ENCODE measurements around the gene CERK.
"Not testable (repeated sequence)": the region's sequence is repeated elsewhere in the genome, so short reads cannot be mapped to it uniquely, and the experiment has no call there.

The CERK gene, protein sequence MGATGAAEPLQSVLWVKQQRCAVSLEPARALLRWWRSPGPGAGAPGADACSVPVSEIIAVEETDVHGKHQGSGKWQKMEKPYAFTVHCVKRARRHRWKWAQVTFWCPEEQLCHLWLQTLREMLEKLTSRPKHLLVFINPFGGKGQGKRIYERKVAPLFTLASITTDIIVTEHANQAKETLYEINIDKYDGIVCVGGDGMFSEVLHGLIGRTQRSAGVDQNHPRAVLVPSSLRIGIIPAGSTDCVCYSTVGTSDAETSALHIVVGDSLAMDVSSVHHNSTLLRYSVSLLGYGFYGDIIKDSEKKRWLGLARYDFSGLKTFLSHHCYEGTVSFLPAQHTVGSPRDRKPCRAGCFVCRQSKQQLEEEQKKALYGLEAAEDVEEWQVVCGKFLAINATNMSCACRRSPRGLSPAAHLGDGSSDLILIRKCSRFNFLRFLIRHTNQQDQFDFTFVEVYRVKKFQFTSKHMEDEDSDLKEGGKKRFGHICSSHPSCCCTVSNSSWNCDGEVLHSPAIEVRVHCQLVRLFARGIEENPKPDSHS

DNA sequence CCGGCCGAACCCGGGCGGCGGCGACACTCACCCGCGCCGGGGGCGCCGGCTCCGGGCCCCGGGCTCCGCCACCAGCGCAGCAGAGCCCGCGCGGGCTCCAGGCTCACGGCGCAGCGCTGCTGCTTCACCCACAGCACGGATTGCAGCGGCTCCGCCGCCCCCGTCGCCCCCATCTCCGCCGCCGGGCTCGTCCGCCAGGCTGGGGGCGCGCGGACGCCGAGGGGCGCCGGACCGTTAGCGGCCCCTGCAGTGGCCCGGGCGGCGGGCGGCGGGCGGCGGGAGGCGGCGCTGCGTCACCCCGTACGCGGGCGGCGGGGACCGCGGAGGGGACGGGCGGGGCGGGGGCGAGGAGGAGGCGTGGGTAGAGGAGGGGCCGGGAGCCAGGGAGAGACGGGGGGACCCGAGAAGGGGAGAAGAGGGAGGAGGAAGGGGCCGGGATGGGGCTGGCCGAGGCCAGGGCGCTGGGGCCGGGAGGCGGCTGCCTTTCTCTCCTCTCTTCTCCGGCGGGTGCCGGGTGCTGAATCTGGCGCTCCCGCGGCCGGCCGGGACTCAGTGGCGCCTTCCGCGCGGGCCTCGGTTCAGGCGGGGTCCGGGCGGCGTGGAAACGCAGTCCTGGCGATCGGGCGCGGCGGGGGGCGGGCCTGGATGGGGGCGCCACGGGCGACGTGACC lies at the start of gene CERK:
TSS of gene CERK (minus strand) at position 277 of the 671 bp plus-strand sequence. CDS start at position 173, 104 bp downstream.
- DNase-seq, result peak; percentile 22 to 64 (median 61)

DNA sequence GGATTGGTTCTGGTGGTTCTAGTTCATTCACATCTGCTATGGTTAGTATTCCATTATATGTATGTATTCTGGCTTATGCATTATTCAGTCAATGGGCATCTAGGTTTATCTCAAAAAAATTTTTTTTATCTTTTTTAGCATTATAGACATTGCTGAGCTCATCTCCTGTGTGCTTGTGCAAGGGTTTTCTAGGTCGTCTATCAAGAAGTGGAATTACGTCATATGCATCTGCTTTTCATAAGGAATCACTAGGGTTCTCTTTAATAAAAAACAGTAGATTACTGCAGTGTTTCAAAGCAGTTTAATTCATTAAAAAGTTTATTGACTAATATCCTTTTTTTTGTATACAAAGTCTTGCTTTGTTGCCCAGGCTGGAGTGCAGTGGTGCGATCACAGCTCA lies 45.7 kb upstream of the CERK start:
- DNase-seq, result no peak

DNA sequence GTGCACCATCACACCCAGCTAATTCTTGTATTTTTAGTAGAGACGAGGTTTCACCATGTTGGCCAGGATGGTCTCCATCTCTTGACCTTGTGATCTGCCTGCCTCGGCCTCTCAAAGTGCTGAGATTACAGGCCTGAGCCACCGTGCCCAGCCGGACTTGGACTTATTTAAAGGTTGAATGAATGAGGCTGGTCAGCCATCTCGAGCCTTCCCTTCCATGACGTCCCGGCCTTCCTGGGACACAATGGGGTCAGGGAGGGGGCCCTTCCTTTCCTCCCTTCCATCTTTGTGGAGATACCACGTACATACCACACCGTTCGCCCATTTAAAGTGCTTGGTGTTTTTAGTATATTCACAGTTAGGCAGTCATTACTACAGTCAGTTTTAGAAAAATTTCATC lies 44.1 kb upstream of the CERK start:
- not testable (repeated sequence) for DNase-seq

DNA sequence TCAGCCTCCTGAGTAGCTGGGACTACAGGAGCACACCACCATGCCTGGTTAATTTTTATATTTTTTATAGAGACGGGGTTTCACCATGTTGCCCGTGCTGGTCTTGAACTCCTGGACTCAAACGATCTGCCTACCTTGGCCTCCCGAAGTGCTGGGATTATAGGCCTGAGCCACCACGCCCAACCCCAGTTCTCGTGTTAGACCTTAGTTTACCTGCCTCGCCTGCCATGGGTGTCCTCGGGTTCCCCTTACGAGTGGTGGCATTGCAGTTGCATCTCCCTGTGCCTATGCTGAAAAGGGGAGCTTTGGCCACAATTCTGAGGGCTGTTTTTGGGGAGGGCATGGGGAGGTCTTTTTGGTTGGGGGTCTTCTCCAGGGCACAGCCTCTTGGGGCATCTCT lies 43.2 kb upstream of the CERK start:
- no peak for DNase-seq

DNA sequence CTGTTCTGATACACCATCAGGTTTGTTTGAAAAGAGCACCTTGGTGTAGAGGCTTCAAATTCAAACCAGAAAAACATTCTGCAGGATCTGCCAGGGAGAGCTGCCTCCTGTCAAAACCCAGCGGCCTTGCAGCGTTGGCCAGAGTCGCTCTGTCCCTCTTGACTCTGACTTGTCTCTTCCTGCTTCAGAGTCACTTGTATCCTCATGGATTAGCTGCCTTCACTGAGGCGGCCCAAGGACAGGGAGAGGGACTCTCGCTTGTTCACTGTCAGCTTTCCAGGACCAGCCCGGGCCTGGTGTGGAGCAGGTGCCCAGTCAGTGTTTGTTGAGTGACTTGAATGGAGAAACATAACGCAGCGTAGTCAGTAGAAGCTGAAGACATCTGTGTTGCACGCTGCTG lies 42.4 kb upstream of the CERK start:
- peak in 1 of 3 experiments; percentile 0 for DNase-seq

DNA sequence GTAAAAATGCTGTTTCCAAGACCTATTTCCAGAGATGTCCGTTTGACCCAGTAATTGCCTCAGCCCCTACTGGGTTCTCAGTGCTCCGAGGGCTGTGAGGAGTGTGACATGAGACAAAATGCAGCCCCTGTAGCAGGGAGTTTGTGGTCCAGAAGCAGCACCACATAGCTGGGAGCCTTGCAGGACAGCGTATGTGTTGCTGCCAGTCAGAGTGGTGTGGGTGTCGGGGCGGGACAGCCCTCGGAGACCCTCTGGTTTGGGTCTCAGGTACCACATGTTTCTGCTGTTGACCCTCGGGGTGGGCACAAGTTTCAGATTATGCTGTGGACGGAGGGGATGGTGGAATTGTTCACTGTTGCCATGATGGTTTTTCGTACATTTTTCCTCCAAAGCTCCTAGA lies 41.6 kb upstream of the CERK start:
- DNase-seq, result no peak

DNA sequence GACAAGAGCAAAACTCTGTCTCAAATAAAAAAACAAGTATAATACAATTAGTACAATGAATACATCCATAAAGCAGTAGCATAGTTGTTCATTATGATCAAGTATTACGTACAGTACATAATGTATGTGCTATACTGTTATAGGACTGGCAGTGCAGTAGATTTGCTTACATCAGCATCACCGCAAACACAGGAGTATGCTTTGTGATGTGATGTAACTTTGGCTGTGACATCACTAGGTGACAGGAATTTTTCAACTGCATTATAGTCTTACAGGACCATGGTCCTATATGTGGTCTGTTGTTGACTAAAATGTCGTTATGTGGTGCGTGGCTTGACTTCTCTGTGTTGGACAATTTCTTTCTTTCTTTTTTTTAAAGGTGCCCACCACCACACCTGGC lies 41.0 kb upstream of the CERK start:
- no peak for DNase-seq

DNA sequence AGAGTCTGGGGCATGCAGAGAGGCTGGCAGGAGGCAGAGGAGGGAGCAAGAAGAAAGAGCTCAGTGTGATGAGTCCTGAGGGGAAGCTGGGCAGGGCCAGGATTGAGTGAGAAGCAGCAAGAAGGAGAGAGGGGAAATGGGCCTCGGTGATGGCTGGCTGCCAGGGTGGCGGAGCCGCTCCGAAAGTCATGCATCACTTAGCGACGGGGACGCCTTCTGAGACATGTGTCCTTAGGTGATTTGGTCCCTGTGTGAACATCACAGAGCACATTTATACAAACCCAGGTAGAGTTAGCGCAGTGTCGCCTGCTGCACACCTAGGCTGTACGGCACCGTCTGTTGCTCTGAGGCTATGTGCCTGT lies 39.5 kb upstream of the CERK start:
- DNase-seq, result peak; percentile 9 to 23 (median 20)

DNA sequence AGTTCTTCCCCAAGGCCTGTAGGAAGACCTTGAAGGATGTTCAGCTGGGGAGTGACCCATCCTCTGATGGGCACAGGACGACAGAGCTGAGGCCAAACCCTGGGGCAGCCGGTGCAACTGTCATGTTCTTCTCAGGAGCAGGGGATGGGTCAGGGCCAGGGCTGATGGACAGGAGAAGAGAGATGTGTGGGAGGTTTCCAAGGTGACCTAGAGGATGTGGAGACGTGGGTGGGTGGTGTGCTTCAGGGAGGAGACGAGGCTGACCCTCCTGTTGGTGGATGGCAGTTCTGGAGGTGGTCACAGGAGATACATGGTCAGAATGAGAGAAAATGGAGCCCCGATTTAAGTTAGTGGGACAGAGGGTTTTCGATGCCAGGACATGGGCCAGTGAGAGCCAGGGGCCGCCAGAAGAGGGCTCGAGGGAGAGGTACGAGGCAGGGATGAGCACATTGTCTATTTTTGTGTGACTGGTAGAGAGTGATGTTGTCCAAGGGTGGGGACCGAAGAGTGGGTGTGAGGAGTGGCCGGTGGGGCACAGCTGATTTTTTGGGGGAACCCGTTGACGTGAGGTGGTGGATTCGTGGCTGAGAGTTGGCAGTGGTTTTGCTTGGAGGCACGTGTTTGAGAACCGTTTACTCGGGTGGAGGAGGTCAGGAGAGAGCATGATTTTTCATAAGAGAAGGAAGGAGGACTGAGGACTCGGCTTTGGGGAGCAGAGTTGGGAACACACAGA lies 39.0 kb upstream of the CERK start:
- no peak for DNase-seq

DNA sequence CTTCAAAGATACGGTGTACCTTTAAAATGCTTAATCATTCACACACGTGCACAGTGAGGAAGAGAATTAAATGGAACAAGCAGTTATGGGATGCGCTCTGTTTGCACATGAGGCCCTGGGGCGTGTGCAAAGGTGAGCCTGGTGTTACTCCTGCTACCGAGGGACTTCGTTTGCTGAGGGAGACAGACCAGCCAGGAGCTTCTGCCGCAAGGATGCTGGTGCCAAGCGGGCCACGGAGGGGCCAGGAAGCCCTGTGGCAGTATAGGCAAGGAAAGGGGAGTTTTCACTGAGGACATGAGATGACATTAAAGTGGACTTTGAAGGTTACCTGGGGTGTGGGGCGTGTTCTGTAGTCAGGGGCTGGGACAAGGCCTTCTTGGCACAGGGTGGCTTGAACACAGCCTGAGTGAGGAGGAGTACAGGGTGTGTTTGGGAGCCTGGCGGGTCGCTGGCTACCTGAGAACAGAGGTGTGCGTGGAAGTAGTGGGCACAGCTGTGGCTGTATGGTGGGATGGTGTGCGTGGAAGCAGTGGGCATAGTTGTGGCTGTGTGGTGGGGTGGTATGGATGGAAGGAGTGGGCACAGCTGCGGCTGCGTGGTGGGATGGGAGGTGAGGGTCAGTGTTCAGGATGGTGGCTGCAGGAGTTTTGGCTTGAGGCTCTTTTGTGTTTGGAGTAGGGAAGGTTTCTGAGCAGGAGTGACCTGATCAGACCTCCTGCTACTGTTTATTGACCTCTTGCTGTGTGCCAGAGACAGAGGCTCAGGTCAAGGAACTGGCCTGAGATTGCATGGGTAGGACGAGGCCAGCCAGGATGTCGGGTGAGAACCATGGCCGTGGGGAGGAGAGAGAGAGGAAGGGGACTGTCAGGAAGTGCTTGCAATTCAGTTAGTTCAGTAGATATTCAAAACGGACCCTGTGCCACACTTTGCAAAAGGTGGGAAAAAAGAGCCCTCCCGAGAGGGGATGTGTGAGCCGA lies 38.1 kb upstream of the CERK start:
- DNase-seq, result peak in 1 of 3 experiments; percentile 5

DNA sequence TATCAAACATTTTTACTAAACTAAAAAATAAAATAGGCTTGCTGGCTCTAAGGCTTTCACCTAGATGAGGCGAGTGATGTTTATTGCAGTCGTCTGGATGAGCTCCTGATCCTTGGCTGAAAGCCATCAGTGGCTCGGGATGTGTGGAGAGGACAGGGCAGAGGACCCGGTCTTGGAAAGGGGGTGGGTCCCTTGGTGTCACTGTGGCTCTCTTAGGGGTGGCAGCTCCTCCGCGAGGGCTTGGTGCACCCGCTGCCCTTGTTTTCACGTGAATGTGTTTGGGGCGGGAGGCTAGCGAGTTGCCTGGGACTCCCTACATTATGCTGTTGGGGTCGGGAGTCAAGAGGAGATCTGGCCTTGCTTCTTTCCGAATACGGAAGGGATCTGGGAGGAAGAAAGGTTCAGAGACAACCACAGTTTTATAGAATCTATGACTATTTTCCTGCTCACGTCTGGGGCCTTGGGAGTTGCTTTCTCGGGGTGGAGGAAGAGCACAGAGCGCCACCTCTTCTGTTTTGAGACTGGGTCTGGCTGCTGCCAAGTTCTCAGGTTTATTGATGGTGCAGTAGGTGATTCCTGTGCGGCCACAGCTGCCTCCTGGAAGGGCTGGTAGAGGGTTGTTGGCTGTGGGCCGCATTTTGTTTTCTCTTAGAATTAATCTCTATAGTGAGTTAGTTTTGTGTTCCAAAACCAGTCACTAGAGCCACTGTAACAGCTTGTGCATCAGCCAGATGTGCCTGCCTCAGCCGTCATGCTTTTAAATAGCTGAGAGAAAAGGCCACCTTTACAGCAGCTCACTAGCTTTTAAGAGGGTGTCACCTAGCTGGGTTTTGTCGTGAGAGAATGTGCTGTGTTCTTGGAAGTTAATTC lies 37.2 kb upstream of the CERK start:
- DNase-seq, result no peak

DNA sequence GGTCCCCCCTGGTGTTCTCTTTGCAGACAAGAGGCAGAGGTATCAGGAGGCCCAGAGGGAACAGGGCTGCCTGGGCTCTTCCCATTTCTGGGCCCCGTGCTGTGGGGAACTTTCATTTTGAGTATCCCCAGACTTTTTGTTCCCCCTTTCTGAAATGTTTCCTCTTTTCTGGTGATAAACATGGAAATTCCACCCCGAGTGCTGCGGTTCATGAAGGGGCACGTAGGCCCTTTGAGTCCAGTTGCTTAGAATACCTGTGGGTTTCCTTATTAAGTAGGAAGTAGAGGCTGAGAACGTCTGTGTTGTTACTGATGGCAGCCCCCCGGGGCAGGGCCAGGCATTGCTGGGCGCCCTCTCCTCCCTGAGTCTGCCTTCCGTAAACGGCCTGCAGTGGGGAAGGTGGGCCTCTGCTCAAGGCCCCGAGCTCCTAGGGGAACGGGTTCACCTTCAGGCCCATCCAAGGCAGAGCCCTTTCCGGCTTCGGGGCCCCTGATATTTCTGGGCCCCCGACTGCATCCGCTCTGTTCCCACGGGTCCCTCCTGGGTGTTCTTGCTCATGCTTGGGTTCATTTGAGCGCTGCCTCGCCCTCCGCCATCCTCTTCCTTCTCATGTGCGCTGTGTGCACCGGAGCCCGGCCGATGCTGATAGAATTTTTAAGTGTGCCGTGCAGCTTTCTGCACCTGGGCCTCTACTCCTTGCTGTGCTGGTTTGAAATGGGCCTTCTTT lies 36.4 kb upstream of the CERK start:
- DNase-seq, result no peak

DNA sequence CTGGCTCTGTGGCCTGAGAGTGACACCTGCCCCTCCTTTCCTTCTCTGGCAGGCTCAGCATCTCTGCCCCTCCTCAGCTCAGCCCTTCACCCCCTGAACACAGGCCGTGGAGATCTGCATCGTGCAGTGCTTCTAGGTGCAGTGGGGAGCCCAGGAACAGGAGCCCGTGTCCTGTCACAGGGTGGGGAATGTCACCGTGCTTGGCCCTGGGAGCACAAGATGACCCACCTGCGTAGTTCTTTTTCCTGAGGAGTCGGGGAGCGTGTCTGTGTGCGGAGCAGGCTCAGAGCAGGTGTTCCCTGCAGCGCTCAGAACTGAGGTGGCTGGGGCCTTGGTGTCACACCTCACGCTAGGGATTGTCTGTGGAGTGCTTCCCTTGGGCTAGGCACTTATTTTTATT lies 35.0 kb upstream of the CERK start:
- DNase-seq, result no peak

DNA sequence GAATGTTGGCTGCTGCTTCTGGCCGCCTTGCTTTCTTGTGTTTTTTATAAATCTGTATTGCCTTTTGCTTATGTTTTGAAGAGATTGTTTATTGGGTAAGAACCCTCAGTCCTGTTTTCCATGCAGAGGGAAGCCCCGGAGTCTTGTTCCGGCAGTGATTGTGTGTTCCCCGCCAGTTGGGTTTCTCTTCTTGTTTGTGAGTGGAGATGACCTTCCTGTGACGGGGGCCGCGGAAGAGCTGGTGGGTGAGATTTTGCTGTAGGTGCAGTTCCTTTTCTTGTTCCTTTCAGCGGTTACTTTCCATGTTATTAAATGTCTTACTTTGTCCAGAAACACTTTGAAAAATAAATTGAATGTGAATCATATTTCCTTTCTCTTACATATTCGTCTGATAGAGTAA lies 32.7 kb upstream of the CERK start:
- DNase-seq, result no peak

DNA sequence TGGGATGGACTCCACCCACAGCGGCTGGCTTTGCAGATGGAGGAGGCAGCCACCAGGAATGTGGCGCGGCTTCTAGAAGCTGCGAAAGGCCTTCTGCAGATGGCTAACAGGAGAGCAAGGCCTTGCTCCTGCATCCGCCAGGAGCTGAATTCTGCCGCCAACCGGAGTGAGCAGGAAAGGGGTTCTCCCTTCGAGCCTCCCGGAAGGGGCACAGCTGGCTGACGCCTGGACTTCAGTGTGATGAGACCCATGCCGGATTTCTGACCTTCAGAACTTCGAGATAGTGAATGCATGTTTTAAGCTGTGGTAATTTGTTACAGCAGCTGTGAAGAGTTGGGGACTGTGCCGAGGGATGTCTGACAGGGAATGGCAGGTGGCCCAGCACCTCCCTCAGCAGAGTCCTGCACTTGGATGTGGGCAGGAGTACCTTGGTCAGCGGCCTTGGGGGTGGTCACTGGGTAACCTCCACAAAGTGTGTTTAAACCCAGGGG lies 32.1 kb upstream of the CERK start:
- DNase-seq, result no peak

DNA sequence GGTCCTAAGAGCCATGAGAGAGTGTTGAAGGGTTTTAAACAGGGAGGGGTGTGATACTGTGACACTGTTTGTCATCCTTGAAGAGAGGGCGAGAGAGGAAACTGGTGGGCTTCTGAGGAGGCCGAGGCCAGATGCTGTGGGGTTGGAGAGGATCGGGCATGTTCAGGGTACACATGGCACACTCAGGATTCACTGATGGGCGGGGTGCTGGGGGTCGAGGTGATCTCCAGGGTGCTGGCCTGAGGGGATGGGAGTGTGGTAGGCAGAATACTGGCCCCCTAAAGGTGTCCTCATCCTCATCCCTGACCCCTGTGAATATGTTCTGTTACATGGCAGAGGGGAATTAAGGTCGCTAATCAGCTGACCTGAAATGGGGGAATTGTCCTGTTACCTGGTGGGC lies 31.7 kb upstream of the CERK start:
- no peak for DNase-seq

DNA sequence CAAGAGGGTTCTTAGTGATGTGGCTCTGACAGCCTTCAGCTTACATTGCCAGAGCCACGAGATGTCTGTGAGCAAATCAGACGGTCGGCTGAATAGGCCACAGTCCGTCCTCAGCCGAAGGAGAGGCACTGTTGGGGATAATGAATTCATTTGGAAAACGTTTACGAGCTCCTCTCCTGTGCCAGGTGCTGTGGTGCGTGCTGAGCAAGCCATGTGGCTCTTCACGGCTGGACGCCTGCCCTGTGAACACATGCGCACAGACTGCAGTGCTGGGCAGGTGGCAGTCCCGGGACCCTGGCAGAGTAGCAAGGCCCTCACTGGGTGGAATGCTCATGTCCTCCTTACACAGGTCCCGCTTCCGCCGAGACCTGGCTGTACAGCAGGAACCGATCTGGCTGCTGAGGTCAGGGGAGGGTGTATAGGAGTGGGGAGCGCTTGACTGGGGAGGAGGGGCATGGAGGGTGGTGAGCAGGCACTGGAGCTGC lies 31.2 kb upstream of the CERK start:
- DNase-seq, result peak; percentile 26 to 68 (median 38)

DNA sequence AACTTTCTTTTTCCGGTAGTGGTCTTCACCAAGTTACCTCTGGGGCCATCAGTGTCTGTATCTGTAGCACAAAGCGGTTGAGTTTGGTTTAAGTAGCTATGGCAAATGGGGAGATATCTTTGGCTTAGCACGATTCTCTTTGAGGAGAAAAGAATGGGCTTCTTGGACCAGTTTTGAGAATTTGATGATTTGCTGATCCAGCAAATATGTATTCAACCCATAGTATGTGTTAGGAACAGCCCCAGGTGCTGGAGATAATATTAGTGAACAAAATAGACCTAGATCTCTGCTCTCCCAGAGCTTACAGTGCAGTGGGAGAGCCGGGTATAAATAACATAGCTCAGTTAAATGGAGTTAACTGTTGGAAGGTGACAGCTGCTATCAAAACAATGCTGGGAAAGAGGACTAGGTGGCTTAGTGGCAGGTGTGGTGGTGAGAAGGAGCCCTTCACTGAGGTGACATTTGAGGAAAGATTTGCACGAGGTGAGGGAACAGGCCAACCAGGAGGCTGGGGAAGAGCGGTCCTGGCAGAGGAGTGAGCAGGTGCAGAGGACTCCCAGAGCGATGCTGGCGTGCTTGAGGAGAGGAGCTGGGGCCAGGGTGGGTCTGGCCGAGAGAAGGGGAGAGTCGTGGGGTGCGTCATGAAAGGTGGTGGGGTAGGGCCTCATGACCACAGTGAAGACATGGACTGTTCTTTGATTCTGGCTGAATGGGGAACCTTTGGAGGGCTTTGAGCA lies 29.4 kb upstream of the CERK start:
- no peak for DNase-seq

DNA sequence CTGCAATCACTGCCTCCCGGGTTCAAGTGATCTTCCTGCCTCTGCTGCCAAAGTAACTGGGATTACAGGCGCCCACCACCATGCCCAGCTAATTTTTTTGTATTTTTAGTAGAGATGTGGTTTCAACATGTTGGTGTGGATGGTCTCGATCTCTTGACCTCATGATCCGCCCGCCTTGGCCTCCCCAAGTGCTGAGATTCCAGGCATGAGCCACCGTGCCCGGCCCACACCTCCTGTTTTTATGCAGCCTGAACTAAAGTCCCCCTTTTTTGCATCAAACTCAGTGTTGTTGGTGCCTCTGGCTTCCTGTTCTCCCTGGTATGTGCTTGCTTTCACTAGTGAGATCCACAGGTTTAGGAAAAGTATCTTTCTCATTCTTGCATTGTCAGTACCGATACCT lies 28.6 kb upstream of the CERK start:
- DNase-seq, result no peak
